HCT116 (cell line): ENCODE measurements around the gene PCDH9. TPM values are rescaled to one million over a fixed set of nuclear protein-coding genes. Genes with fewer than 3 reads are reported as not detected.

ENCODE experiments used
- ATAC-seq: fragments of 200-7000 bp; cut with Tn5 transposase; 2 replicates; pipeline ENCODE4 v1.9.1; 2020; ENCODE audit warnings: mild to moderate bottlenecking, moderate library complexity
- BruUV-seq: library from RNA; stranded (reverse); fragments of 400-500 nt; replicated peaks from 2 replicates; lab custom pipeline; 2021; lab: Mats Ljungman, UMichigan
- CTCF ChIA-PET: fragments of 300-600 bp; sonication (Branson Sonifier 250); formaldehyde crosslinking; loops from one replicate; lab custom pipeline; 2021; ENCODE audit warnings: antibody characterized with exemption; lab: Charles Lee
- POLR2A ChIA-PET: fragments of 300-600, 350-600 bp; sonication (Branson Sonifier 250); formaldehyde crosslinking; loops from one replicate; lab custom pipeline; 2021; ENCODE audit warnings: antibody characterized with exemption; lab: Charles Lee
- RAD21 ChIA-PET, 2 experiments: fragments of 300-600 bp; sonication (Branson Sonifier 250); formaldehyde crosslinking; loops; one replicate each; lab custom pipeline; 2023; ENCODE audit warnings: low total read pairs in 2 of 2; ENCODE audit not compliant: uncharacterized antibody in 2 of 2, unreplicated experiment in 2 of 2, low non-redundant PET in 1 of 2; lab: Charles Lee
- DNase-seq: peaks from one replicate; pipeline ENCODE4 v3.0.0-alpha.2; 2010; ENCODE audit warnings: low read depth, low spot score
- H2AFZ ChIP-seq: fragments of 200-600 bp; shearing (Covaris generic), sonication (generic); 2 replicates; pipeline ENCODE4 v1.6.1; 2017; ENCODE audit warnings: low read depth, mixed run types, mixed read lengths, antibody characterized with exemption, low read length; ENCODE audit not compliant: poor library complexity, severe bottlenecking
- H3K27ac ChIP-seq: 2 replicates; pipeline ENCODE4 v1.5.1; 2012; ENCODE audit warnings: low read depth, low read length
- H3K27me3 ChIP-seq: fragments of 200-600 bp; sonication (generic); 2 replicates; pipeline ENCODE4 v1.6.1; 2016; ENCODE audit warnings: mixed run types, low read length, mixed read lengths; ENCODE audit not compliant: insufficient read depth
- H3K36me3 ChIP-seq, 2 experiments: fragments of 200-500 bp in 1 of 2; fragments of 200-600 bp in 1 of 2; sonication (Bioruptor generic) in 1 of 2; sonication (generic) in 1 of 2; 2 replicates each; pipeline versions ENCODE4 v1.5.1 to v1.6.1; 2014 to 2016; ENCODE audit warnings: low read length in 2 of 2, inconsistent platforms in 1 of 2, mixed read lengths in 1 of 2, mixed run types in 1 of 2; ENCODE audit not compliant: insufficient read depth in 2 of 2, control insufficient read depth in 1 of 2
- H3K4me1 ChIP-seq, 2 experiments: fragments of 200-600 bp in 1 of 2; sonication (generic) in 1 of 2; 2 replicates each; pipeline versions ENCODE4 v1.5.1 to v1.6.1; 2012 to 2017; ENCODE audit warnings: low read length in 2 of 2, inconsistent platforms in 1 of 2, mild to moderate bottlenecking in 1 of 2, mixed read lengths in 1 of 2, mixed run types in 1 of 2, moderate library complexity in 1 of 2; ENCODE audit not compliant: insufficient read depth in 2 of 2, control insufficient read depth in 1 of 2
- H3K4me2 ChIP-seq: fragments of 200-600 bp; sonication (generic); 2 replicates; pipeline ENCODE4 v1.6.1; 2017; ENCODE audit warnings: mixed run types, low read length, mixed read lengths
- H3K4me3 ChIP-seq, 2 experiments: fragments of 200-600 bp in 1 of 2; sonication (generic) in 1 of 2; replicated peaks in 1 of 2; 2 replicates each; pipeline ENCODE4 v1.5.1; 2011 to 2016; ENCODE audit warnings: low read length in 2 of 2, control low read depth in 1 of 2, low read depth in 1 of 2, mild to moderate bottlenecking in 1 of 2, mixed read lengths in 1 of 2, mixed run types in 1 of 2
- H3K79me2 ChIP-seq: fragments of 200-600 bp; sonication (generic); 2 replicates; pipeline ENCODE4 v1.6.1; 2017; ENCODE audit warnings: mild to moderate bottlenecking, mixed run types, low read length, moderate library complexity, mixed read lengths; ENCODE audit not compliant: insufficient read depth
- H3K9ac ChIP-seq: fragments of 200-600 bp; sonication (generic); 2 replicates; pipeline ENCODE4 v1.6.1; 2016; ENCODE audit warnings: low read length, mixed read lengths
- H3K9me2 ChIP-seq: fragments of 200-600 bp; sonication (generic), shearing (Covaris generic); 2 replicates; pipeline ENCODE4 v1.6.1; 2017; ENCODE audit warnings: mixed run types, mild to moderate bottlenecking, moderate library complexity; ENCODE audit not compliant: insufficient read depth
- H3K9me3 ChIP-seq, 2 experiments: fragments of 200-500 bp in 1 of 2; fragments of 200-600 bp in 1 of 2; sonication (Bioruptor generic) in 1 of 2; sonication (generic) in 1 of 2; 2 replicates each; pipeline ENCODE4 v1.6.1; 2014 to 2017; ENCODE audit warnings: low read length in 2 of 2, mixed read lengths in 2 of 2, inconsistent platforms in 1 of 2, low read depth in 1 of 2, mild to moderate bottlenecking in 1 of 2, mixed run types in 1 of 2, moderate library complexity in 1 of 2; ENCODE audit not compliant: control insufficient read depth in 1 of 2, insufficient read depth in 1 of 2
- H4K20me1 ChIP-seq: fragments of 200-600 bp; sonication (generic), shearing (Covaris generic); 2 replicates; pipeline ENCODE4 v1.6.1; 2017; ENCODE audit warnings: mixed run types, mild to moderate bottlenecking, moderate library complexity; ENCODE audit not compliant: insufficient read depth
- CEBPB ChIP-seq: IDR thresholded peaks from 2 replicates; pipeline ENCODE4 v1.6.1; 2012; ENCODE audit warnings: low read depth
- CTCF ChIP-seq, 3 experiments: fragments of 200-600 bp in 1 of 3; sonication (generic) in 1 of 3; IDR thresholded peaks in 2 of 3; conservative IDR thresholded peaks in 1 of 3; 2 replicates each; pipeline ENCODE4 v1.5.1; 2012 to 2017; ENCODE audit warnings: low read depth in 2 of 3, low read length in 2 of 3, antibody characterized with exemption in 1 of 3, borderline replicate concordance in 1 of 3, control low read depth in 1 of 3, mild to moderate bottlenecking in 1 of 3, mixed read lengths in 1 of 3, mixed run types in 1 of 3, moderate library complexity in 1 of 3; ENCODE audit not compliant: insufficient read depth in 1 of 3
- EGR1 ChIP-seq: IDR thresholded peaks from 2 replicates; pipeline ENCODE4 v1.6.1; 2012; ENCODE audit warnings: low read depth
- EZH2 ChIP-seq: fragments of 200-600 bp; sonication (generic); IDR thresholded peaks from 2 replicates; pipeline ENCODE4 v1.6.1; 2017; ENCODE audit warnings: antibody characterized with exemption, mixed run types
- FOSL1 ChIP-seq: IDR thresholded peaks from 2 replicates; pipeline ENCODE4 v1.6.1; 2012; ENCODE audit warnings: low read depth
- JUND ChIP-seq: IDR thresholded peaks from 2 replicates; pipeline ENCODE4 v1.6.1; 2012
- MAX ChIP-seq: IDR thresholded peaks from 2 replicates; pipeline ENCODE4 v1.6.1; 2012
- POLR2A ChIP-seq: IDR thresholded peaks from 2 replicates; pipeline ENCODE4 v1.7.0; 2011; ENCODE audit warnings: borderline replicate concordance; ENCODE audit not compliant: insufficient read depth, insufficient read length; ENCODE audit errors: extremely low read depth
- POLR2AphosphoS5 ChIP-seq: IDR thresholded peaks from 2 replicates; pipeline ENCODE4 v1.6.1; 2011; ENCODE audit warnings: mild to moderate bottlenecking, low read depth, low read length, moderate library complexity
- RAD21 ChIP-seq: IDR thresholded peaks from 2 replicates; pipeline ENCODE4 v1.6.1; 2012; ENCODE audit warnings: low read depth, mild to moderate bottlenecking
- REST ChIP-seq: IDR thresholded peaks from 2 replicates; pipeline ENCODE4 v1.6.1; 2012; ENCODE audit warnings: low read depth
- YY1 ChIP-seq: IDR thresholded peaks from 2 replicates; pipeline ENCODE4 v1.6.1; 2011; ENCODE audit warnings: low read length, low read depth, moderate library complexity, mild to moderate bottlenecking; ENCODE audit not compliant: insufficient replicate concordance; ENCODE audit errors: extremely low read depth
- ZNF274 ChIP-seq: fragments of 200-500 bp; sonication (Bioruptor generic); IDR thresholded peaks from 2 replicates; pipeline ENCODE4 v1.6.1; 2014; ENCODE audit warnings: mild to moderate bottlenecking, low read depth, low read length, inconsistent platforms
- intact Hi-C: fragments of 100-400 bp; cut with micrococcal nuclease; formaldehyde crosslinking; loops from 2 replicates; pipeline ENCODE4 v1.10.0; 2022
- total RNA-seq: library from RNA; stranded (reverse); gene quantifications from one replicate; pipeline ENCODE4 v1.2.1, GENCODE V29; 2021; ENCODE audit not compliant: unreplicated experiment

PCDH9 gene
- total RNA-seq, 1 experiment from 2014 or later, result 0.02 TPM

- Histone ChIP-seq H3K36me3 (no peaks in the 10 kb centered on the region), H3K79me2 (no peaks in the 10 kb centered on the region), H3K4me2 (no peak overlapping the region), H3K4me3 (no peak overlapping the region), H4K20me1 (no peaks in the 10 kb centered on the region), H3K27ac (no peak overlapping the region), H2AFZ (no peak overlapping the region), H3K9ac (no peak overlapping the region)
- DNase-seq (no peak), ATAC-seq (no peak)
- POLR2A ChIA-PET, result no interaction called here
- CTCF ChIA-PET, result no interaction called here
- BruUV-seq, result no TSS peak
- RAD21 ChIA-PET, result no interaction called here
- TF ChIP-seq CEBPB, result no peak
- no peak for TF ChIP-seq RAD21
- TF ChIP-seq ZNF274, result no peak
- no peak for TF ChIP-seq POLR2A
- TF ChIP-seq JUND, result no peak
- TF ChIP-seq MAX, result no peak
- no peak for TF ChIP-seq EGR1
- no peak for TF ChIP-seq EZH2
- no peak for TF ChIP-seq CTCF (IDR thresholded peaks at IDR 0.05 in 2 of 3, conservative IDR thresholded peaks at IDR 0.05 in 1 of 3; ENCODE audit: borderline replicate concordance in 1 of 3, insufficient read depth in 1 of 3, low read depth in 2 of 3, low read length in 2 of 3)
- no peak for TF ChIP-seq FOSL1
- no peak for TF ChIP-seq REST
- TF ChIP-seq POLR2AphosphoS5, result no peak
- no peak for TF ChIP-seq YY1
- TF ChIP-seq, all 23 proteins: peak for 0
- intact Hi-C loops, result no loop called here
- Histone ChIP-seq H3K9me3 (no peaks in the 10 kb centered on the region), H3K27me3 (no peaks in the 10 kb centered on the region), H3K9me2 (no peaks in the 10 kb centered on the region), H3K4me1 (no peaks in the 10 kb centered on the region)
Measured at GRCh38 chr13:66553391-66553790, 676.7 kb downstream of the PCDH9 start.
